Measurements from ENCODE around the gene TBC1D2.

DNA sequence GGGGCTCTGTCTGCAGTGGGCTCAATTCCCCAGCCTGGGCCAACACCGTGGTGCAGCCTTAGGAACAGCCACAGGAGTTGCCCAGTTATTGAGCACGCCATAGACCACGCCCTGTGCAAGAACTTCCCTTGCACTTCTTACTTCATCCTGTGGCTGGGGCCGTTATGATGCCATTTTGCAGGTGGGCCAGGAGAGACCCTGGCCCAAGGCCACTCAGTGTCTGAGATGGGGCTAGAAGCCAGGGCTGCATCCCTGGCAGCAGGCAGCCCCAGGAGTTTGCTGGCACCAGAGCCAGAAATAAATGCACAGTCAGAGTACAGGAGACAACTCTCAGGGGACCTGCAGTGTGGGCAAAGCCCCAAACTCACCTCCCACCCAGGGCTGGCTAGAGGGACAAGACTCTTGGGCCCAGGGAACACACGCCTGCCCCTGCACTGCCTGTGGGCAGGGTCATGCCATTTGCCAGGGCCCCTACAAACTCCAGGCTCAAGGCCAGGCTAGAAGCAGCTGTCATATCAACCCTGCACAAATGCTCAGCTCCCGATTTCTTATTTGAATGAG lies 69.8 kb downstream of the TBC1D2 start:
- TF ChIP-seq POLR2AphosphoS5 (IDR thresholded peaks at IDR 0.05) (no peak), POLR2A (IDR thresholded peaks at IDR 0.05) (no peak), EP300 (IDR thresholded peaks at IDR 0.05) (no peak)
- TF ChIP-seq, protein P1, sequence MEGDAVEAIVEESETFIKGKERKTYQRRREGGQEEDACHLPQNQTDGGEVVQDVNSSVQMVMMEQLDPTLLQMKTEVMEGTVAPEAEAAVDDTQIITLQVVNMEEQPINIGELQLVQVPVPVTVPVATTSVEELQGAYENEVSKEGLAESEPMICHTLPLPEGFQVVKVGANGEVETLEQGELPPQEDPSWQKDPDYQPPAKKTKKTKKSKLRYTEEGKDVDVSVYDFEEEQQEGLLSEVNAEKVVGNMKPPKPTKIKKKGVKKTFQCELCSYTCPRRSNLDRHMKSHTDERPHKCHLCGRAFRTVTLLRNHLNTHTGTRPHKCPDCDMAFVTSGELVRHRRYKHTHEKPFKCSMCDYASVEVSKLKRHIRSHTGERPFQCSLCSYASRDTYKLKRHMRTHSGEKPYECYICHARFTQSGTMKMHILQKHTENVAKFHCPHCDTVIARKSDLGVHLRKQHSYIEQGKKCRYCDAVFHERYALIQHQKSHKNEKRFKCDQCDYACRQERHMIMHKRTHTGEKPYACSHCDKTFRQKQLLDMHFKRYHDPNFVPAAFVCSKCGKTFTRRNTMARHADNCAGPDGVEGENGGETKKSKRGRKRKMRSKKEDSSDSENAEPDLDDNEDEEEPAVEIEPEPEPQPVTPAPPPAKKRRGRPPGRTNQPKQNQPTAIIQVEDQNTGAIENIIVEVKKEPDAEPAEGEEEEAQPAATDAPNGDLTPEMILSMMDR (IDR thresholded peaks at IDR 0.05): no peak

All from gastroesophageal sphincter (tissue), 3 donors.